WTC11 (cell line): Measurements from ENCODE around the gene DOHH. TPM values are rescaled to one million over a fixed set of nuclear protein-coding genes. Genes with fewer than 3 reads are reported as not detected.

ENCODE experiments used
- ATAC-seq: fragments of 200-7000 bp; cut with Tn5 transposase; 2 replicates; pipeline ENCODE4 v1.10.0; 2021; ENCODE audit warnings: mild to moderate bottlenecking, moderate library complexity
- CTCF ChIA-PET: fragments of 300-600 bp; sonication (Branson Sonifier 250); formaldehyde crosslinking; loops from one replicate; lab custom pipeline; 2021; ENCODE audit warnings: antibody characterized with exemption; lab: Charles Lee
- POLR2A ChIA-PET: fragments of 350-600 bp; sonication (Branson Sonifier 250); formaldehyde crosslinking; loops from one replicate; lab custom pipeline; 2021; ENCODE audit warnings: antibody characterized with exemption; lab: Charles Lee
- DNase-seq: peaks from one replicate; pipeline ENCODE4 v3.0.0; 2021; ENCODE audit warnings: low spot score
- H3K27ac Mint-ChIP-seq: 2 replicates; pipeline ENCODE4 v1.8.0; 2021; ENCODE audit warnings: mixed read lengths
- H3K27me3 Mint-ChIP-seq: 2 replicates; pipeline ENCODE4 v1.8.0; 2021; ENCODE audit warnings: low read depth, mild to moderate bottlenecking, moderate library complexity, mixed read lengths
- H3K36me3 Mint-ChIP-seq: 2 replicates; pipeline ENCODE4 v1.8.0; 2021; ENCODE audit warnings: mixed read lengths
- H3K4me1 Mint-ChIP-seq: 2 replicates; pipeline ENCODE4 v1.8.0; 2022; ENCODE audit warnings: mixed read lengths
- H3K4me3 Mint-ChIP-seq: 2 replicates; pipeline ENCODE4 v1.8.0; 2021; ENCODE audit warnings: mild to moderate bottlenecking, moderate library complexity, mixed read lengths
- H3K9me3 Mint-ChIP-seq: 2 replicates; pipeline ENCODE4 v1.8.0; 2021; ENCODE audit warnings: mixed read lengths
- ATF6 ChIP-seq: sonication (generic); formaldehyde crosslinking; IDR thresholded peaks from 2 replicates; pipeline ENCODE4 v1.8.1; 2023; ENCODE audit warnings: mild to moderate bottlenecking, missing genetic modification reagents
- CREB1 ChIP-seq: sonication (generic); formaldehyde crosslinking; IDR thresholded peaks from 2 replicates; pipeline ENCODE4 v1.8.0; 2023; ENCODE audit warnings: mild to moderate bottlenecking, missing genetic modification reagents
- FOXK1 ChIP-seq: sonication (generic); formaldehyde crosslinking; IDR thresholded peaks from 2 replicates; pipeline ENCODE4 v1.8.0; 2022; ENCODE audit warnings: mild to moderate bottlenecking, moderate library complexity, missing genetic modification reagents
- FOXP1 ChIP-seq: sonication (generic); formaldehyde crosslinking; IDR thresholded peaks from 2 replicates; pipeline ENCODE4 v1.8.0; 2022; ENCODE audit warnings: missing genetic modification reagents, mild to moderate bottlenecking, moderate library complexity, borderline replicate concordance
- GABPB1 ChIP-seq: sonication (generic); formaldehyde crosslinking; IDR thresholded peaks from 2 replicates; pipeline ENCODE4 v1.8.1; 2023; ENCODE audit warnings: mild to moderate bottlenecking, missing genetic modification reagents
- NR3C1 ChIP-seq: sonication (generic); formaldehyde crosslinking; conservative IDR thresholded peaks from 2 replicates; pipeline ENCODE4 v1.8.1; 2023; ENCODE audit warnings: low read depth, mild to moderate bottlenecking, missing genetic modification reagents
- PRRX2 ChIP-seq: fragments of 250-450 bp; sonication (Bioruptor Pico); IDR thresholded peaks from 2 replicates; pipeline ENCODE4 v1.8.0; 2021; ENCODE audit warnings: mild to moderate bottlenecking
- SOX15 ChIP-seq: fragments of 250-450 bp; sonication (Bioruptor Pico); IDR thresholded peaks from 2 replicates; pipeline ENCODE4 v1.9.0; 2021; ENCODE audit warnings: mild to moderate bottlenecking
- TCF7 ChIP-seq: sonication (generic); formaldehyde crosslinking; IDR thresholded peaks from 2 replicates; pipeline ENCODE4 v1.8.0; 2022; ENCODE audit warnings: mild to moderate bottlenecking, low read depth, missing genetic modification reagents, moderate library complexity
- TP53 ChIP-seq: sonication (generic); formaldehyde crosslinking; IDR thresholded peaks from 2 replicates; pipeline ENCODE4 v1.8.1; 2023; ENCODE audit warnings: mild to moderate bottlenecking, missing genetic modification reagents
- ZMAT4 ChIP-seq: fragments of 250-450 bp; sonication (Bioruptor Pico); IDR thresholded peaks from 2 replicates; pipeline ENCODE4 v1.9.0; 2021; ENCODE audit warnings: mild to moderate bottlenecking
- ZNF121 ChIP-seq: sonication (generic); formaldehyde crosslinking; IDR thresholded peaks from 2 replicates; pipeline ENCODE4 v1.8.0; 2023; ENCODE audit warnings: missing genetic modification reagents
- ZNF219 ChIP-seq: sonication (generic); formaldehyde crosslinking; IDR thresholded peaks from 2 replicates; pipeline ENCODE4 v1.8.0; 2023; ENCODE audit warnings: missing genetic modification reagents, mild to moderate bottlenecking, borderline replicate concordance
- ZNF416 ChIP-seq: fragments of 250-450 bp; sonication (Bioruptor Pico); IDR thresholded peaks from 2 replicates; pipeline ENCODE4 v1.9.0; 2021; ENCODE audit warnings: mild to moderate bottlenecking, inconsistent platforms
- ZNF512 ChIP-seq: sonication (generic); formaldehyde crosslinking; IDR thresholded peaks from 2 replicates; pipeline ENCODE4 v1.8.1; 2022; ENCODE audit warnings: missing genetic modification reagents, borderline replicate concordance
- ZSCAN18 ChIP-seq: fragments of 250-450 bp; sonication (Bioruptor Pico); IDR thresholded peaks from 2 replicates; pipeline ENCODE4 v2.1.2; 2022; ENCODE audit warnings: mild to moderate bottlenecking, moderate library complexity
- total RNA-seq: library from RNA; stranded (reverse); gene quantifications from 3 replicates; pipeline ENCODE4 v1.2.3, GENCODE V29; 2021

DOHH gene
- total RNA-seq, 1 experiment from 2014 or later = 22.2 TPM

- 0 out of 2 replicates have a peak, but pooled peaks cover 4% of the 10 kb centered on the region for H3K9me3 Mint-ChIP-seq
- ATAC-seq = no peak
- H3K27me3 Mint-ChIP-seq = no peaks in the 10 kb centered on the region
- TF ChIP-seq ZSCAN18 (CRISPR knock-in tag) (no peak), FOXP1 (CRISPR knock-in tag) (no peak), CREB1 (CRISPR knock-in tag) (no peak), ZNF121 (CRISPR knock-in tag) (peak; percentile 60; the same call in 1 of the 2 replicates), SOX15 (no peak), ZMAT4 (no peak), TP53 (CRISPR knock-in tag) (no peak)
- no peak for DNase-seq
- H3K27ac Mint-ChIP-seq = no peak overlapping the region
- CTCF ChIA-PET = interaction anchor here (0.6 to 2.1 kb wide), 4 partner anchors 9 to 186 kb away, joined by 3 to 9 read pairs (median 3); no protein-coding TSS in a partner anchor
- no peaks in the 10 kb centered on the region for H3K4me1 Mint-ChIP-seq
- no peak overlapping the region for H3K4me3 Mint-ChIP-seq
- POLR2A ChIA-PET = no interaction called here
- peaks cover 17% of the 10 kb centered on the region for H3K36me3 Mint-ChIP-seq
These were observed 8.9 kb downstream of the DOHH start for GRCh38 chr19:3491396-3492119.

- TF ChIP-seq ZNF416 (CRISPR knock-in tag) = no peak
- TF ChIP-seq FOXK1 (CRISPR knock-in tag) = no peak
- no peak for TF ChIP-seq ATF6 (CRISPR knock-in tag)
- no peak for TF ChIP-seq PRRX2
- no peak for TF ChIP-seq SOX15
- no peak for TF ChIP-seq TP53 (CRISPR knock-in tag)
- no peak for TF ChIP-seq ZNF219 (CRISPR knock-in tag)
- no peak for TF ChIP-seq TCF7 (CRISPR knock-in tag)
- no peak for TF ChIP-seq ZNF512 (CRISPR knock-in tag)
- no peak for TF ChIP-seq GABPB1 (CRISPR knock-in tag)
- no peak for TF ChIP-seq NR3C1 (CRISPR knock-in tag)
- no peak within 1 kb of the TSS for H3K27ac Mint-ChIP-seq
- 0 out of 2 replicates have a peak, but pooled peaks cover 4% of the 10 kb centered on the region for H3K9me3 Mint-ChIP-seq
These were observed 17.2 kb downstream of the DOHH start, which contains the start of gene SMIM44 for GRCh38 chr19:3483226-3483628. TSS of gene SMIM44 (minus strand) at chr19:3483441. CDS start at chr19:3483403, 38 bp downstream.

More at GRCh38 chr19:3483226-3483628, 17.2 kb downstream of the DOHH start, which contains the start of gene SMIM44:
- CTCF ChIA-PET = interaction anchor here (0.7 to 5.0 kb wide), 9 partner anchors 10 to 207 kb away, joined by 3 to 63 read pairs (median 3); no protein-coding TSS in a partner anchor
- H3K4me3 Mint-ChIP-seq = no peak within 1 kb of the TSS
- peaks cover 17% of the 10 kb centered on the region for H3K4me1 Mint-ChIP-seq
- POLR2A ChIA-PET = no interaction called here
- ATAC-seq (no peak), DNase-seq (no peak)
- H3K27me3 Mint-ChIP-seq = peaks cover 2% of the 10 kb centered on the region
- no peaks in the 10 kb centered on the region for H3K36me3 Mint-ChIP-seq
